Stimulated activated CD8-positive, alpha-beta memory T cell treated with anti-CD3 and anti-CD28 coated beads, Interleukin-12 subunit alpha, Interleukin-12 subunit beta, amount 100 ng/mL, for 4 hours (primary cell): ENCODE data around the gene TBC1D3B.
"Not testable (repeated sequence)": the region's sequence is repeated elsewhere in the genome, so short reads cannot be mapped to it uniquely, and the experiment has no call there.

ENCODE experiments used
- DNase-seq: peaks from one replicate; pipeline ENCODE4 v3.0.0-alpha.2; 2020; ENCODE audit warnings: low read depth

The TBC1D3B gene

GRCh38 chr17:36201102-36201501 lies 24.7 kb upstream of the TBC1D3B start:
- not testable (repeated sequence) for DNase-seq

- no peak for DNase-seq
These were observed 22.5 kb upstream of the TBC1D3B start for GRCh38 chr17:36198831-36199465.

- DNase-seq, result no peak
These were observed 20.9 kb upstream of the TBC1D3B start for GRCh38 chr17:36197387-36197703.

GRCh38 chr17:36196131-36196486 lies 19.7 kb upstream of the TBC1D3B start:
- no peak for DNase-seq

GRCh38 chr17:36195434-36196130 lies 19.1 kb upstream of the TBC1D3B start:
- no peak for DNase-seq

GRCh38 chr17:36194832-36195433 lies 18.5 kb upstream of the TBC1D3B start:
- DNase-seq, result not testable (repeated sequence)

- DNase-seq, result not testable (repeated sequence)
These were observed 17.9 kb upstream of the TBC1D3B start for GRCh38 chr17:36194147-36194831.

GRCh38 chr17:36193216-36193775 lies 16.9 kb upstream of the TBC1D3B start:
- DNase-seq, result no peak

- not testable (repeated sequence) for DNase-seq
These were observed 14.3 kb upstream of the TBC1D3B start for GRCh38 chr17:36190549-36191330.

GRCh38 chr17:36189993-36190392 lies 13.6 kb upstream of the TBC1D3B start:
- DNase-seq, result not testable (repeated sequence)

- no peak for DNase-seq
These were observed 12.5 kb upstream of the TBC1D3B start for GRCh38 chr17:36188891-36189306.

GRCh38 chr17:36187943-36188665 lies 11.7 kb upstream of the TBC1D3B start:
- DNase-seq, result not testable (repeated sequence)

GRCh38 chr17:36186810-36187763 lies 10.7 kb upstream of the TBC1D3B start:
- DNase-seq, result not testable (repeated sequence)

- no peak for DNase-seq
These were observed 9.0 kb upstream of the TBC1D3B start for GRCh38 chr17:36185416-36185815.

GRCh38 chr17:36184023-36184765 lies 7.8 kb upstream of the TBC1D3B start:
- no peak for DNase-seq

- DNase-seq, result no peak
These were observed 6.8 kb upstream of the TBC1D3B start for GRCh38 chr17:36183001-36183971.

- DNase-seq, result no peak
These were observed 6.0 kb upstream of the TBC1D3B start for GRCh38 chr17:36182176-36183000.
